Hepatocyte (in vitro differentiated cells): ENCODE data around the gene AP2A1. TPM values are rescaled to one million over a fixed set of nuclear protein-coding genes. Genes with fewer than 3 reads are reported as not detected.
A peak's percentile ranks its signal among the peaks of the same experiment; 100 is the strongest.

Source experiments
- DNase-seq: peaks from one replicate; pipeline ENCODE4 v3.0.0-alpha.2; 2016; ENCODE audit warnings: low spot score
- H2AFZ ChIP-seq: fragments of 200-600 bp; sonication (generic); 2 replicates; pipeline ENCODE4 v1.6.0; 2016; ENCODE audit warnings: antibody characterized with exemption, mild to moderate bottlenecking
- H3K27ac ChIP-seq: fragments of 200-600 bp; sonication (generic); 2 replicates; pipeline ENCODE4 v1.5.1; 2016; ENCODE audit warnings: mild to moderate bottlenecking
- H3K27me3 ChIP-seq: fragments of 200-600 bp; sonication (generic); 2 replicates; pipeline ENCODE4 v1.6.1; 2016
- H3K36me3 ChIP-seq: fragments of 200-600 bp; sonication (generic); replicated peaks from 2 replicates; pipeline ENCODE4 v1.5.1; 2016; ENCODE audit warnings: low read depth; ENCODE audit not compliant: insufficient read depth
- H3K4me1 ChIP-seq: fragments of 200-600 bp; sonication (generic); 2 replicates; pipeline ENCODE4 v1.5.1; 2016; ENCODE audit warnings: mild to moderate bottlenecking, moderate library complexity; ENCODE audit not compliant: insufficient read depth
- H3K4me2 ChIP-seq: fragments of 200-600 bp; sonication (generic); 2 replicates; pipeline ENCODE4 v1.6.0; 2016
- H3K4me3 ChIP-seq: fragments of 200-600 bp; sonication (generic); 2 replicates; pipeline ENCODE4 v1.5.1; 2016; ENCODE audit warnings: mild to moderate bottlenecking
- H3K79me2 ChIP-seq: fragments of 200-600 bp; sonication (generic); 2 replicates; pipeline ENCODE4 v1.6.0; 2017; ENCODE audit warnings: mild to moderate bottlenecking
- H3K9me2 ChIP-seq: fragments of 200-600 bp; sonication (generic); replicated peaks from 2 replicates; pipeline ENCODE4 v1.6.0; 2017; ENCODE audit warnings: mild to moderate bottlenecking; ENCODE audit not compliant: insufficient read depth
- H3K9me3 ChIP-seq: fragments of 200-600 bp; sonication (generic); 2 replicates; pipeline ENCODE4 v1.5.1; 2016; ENCODE audit warnings: low read depth, mild to moderate bottlenecking
- H4K20me1 ChIP-seq: fragments of 200-600 bp; sonication (generic); 2 replicates; pipeline ENCODE4 v1.6.0; 2016; ENCODE audit warnings: mild to moderate bottlenecking; ENCODE audit not compliant: insufficient read depth, poor library complexity, severe bottlenecking
- CTCF ChIP-seq: fragments of 200-600 bp; sonication (generic); IDR thresholded peaks from 2 replicates; pipeline ENCODE4 v1.5.1; 2016; ENCODE audit warnings: antibody characterized with exemption, mild to moderate bottlenecking; ENCODE audit not compliant: poor library complexity
- EZH2 ChIP-seq: fragments of 200-600 bp; sonication (generic); IDR thresholded peaks from 2 replicates; pipeline ENCODE4 v1.6.1; 2016; ENCODE audit warnings: antibody characterized with exemption, mild to moderate bottlenecking, borderline replicate concordance
- EZH2phosphoT487 ChIP-seq: fragments of 200-600 bp; sonication (generic); IDR thresholded peaks from one replicate; pipeline ENCODE4 v1.6.1; 2018; ENCODE audit warnings: antibody characterized with exemption, mild to moderate bottlenecking, low read depth, moderate library complexity; ENCODE audit not compliant: unreplicated experiment, severe bottlenecking
- WGBS: methylation state at CpG from one replicate; pipeline ENCODE4 v1.1.6; 2016; ENCODE audit warnings: low lambda C conversion rate; ENCODE audit errors: missing lambda C conversion rate; 5-methylcytosine and 5-hydroxymethylcytosine counted together
- polyA plus RNA-seq: library from polyadenylated mRNA; unstranded; fragments of >200 nt; fragmentation: Nextera tagmentation; extraction: Ambion mirVana; gene quantifications from 2 replicates; pipeline ENCODE4 v1.2.1, GENCODE V29; 2016
- total RNA-seq: library from RNA; depleted of rRNA; stranded (reverse); fragments of >200 nt; gene quantifications from 2 replicates; pipeline ENCODE4 v1.2.3, GENCODE V29; 2014

Gene AP2A1
- total and polyA plus RNA-seq, 2 experiments from 2014 or later: 62.1 to 64.8 TPM

DNA sequence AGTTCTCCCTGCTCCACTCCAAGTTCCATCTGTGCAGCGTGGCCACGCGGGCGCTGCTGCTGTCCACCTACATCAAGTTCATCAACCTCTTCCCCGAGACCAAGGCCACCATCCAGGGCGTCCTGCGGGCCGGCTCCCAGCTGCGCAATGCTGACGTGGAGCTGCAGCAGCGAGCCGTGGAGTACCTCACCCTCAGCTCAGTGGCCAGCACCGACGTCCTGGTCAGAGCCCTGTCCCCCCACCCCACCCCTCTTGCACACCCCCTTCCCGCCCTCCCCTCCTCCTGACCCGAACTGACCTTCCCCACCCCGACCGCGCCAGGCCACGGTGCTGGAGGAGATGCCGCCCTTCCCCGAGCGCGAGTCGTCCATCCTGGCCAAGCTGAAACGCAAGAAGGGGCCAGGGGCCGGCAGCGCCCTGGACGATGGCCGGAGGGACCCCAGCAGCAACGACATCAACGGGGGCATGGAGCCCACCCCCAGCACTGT, 34.6 kb downstream of the AP2A1 start:
- Histone ChIP-seq H3K9me3 (no peaks in the 10 kb centered on the region), H3K4me3 (no peak overlapping the region), H3K4me2 (peak overlapping the region; percentile 44), H3K27me3 (no peaks in the 10 kb centered on the region), H3K4me1 (no peaks in the 10 kb centered on the region), H3K79me2 (no peaks in the 10 kb centered on the region), H2AFZ (no peak overlapping the region), H3K27ac (no peak overlapping the region), H4K20me1 (no peaks in the 10 kb centered on the region), H3K36me3 (no peaks in the 10 kb centered on the region), H3K9me2 (no peaks in the 10 kb centered on the region)
- TF ChIP-seq CTCF: no peak
- no peak for TF ChIP-seq EZH2
- no peak for TF ChIP-seq EZH2phosphoT487
- no peak for DNase-seq
- WGBS: 90% methylated on average over 22 of the region's 32 CpGs

DNA sequence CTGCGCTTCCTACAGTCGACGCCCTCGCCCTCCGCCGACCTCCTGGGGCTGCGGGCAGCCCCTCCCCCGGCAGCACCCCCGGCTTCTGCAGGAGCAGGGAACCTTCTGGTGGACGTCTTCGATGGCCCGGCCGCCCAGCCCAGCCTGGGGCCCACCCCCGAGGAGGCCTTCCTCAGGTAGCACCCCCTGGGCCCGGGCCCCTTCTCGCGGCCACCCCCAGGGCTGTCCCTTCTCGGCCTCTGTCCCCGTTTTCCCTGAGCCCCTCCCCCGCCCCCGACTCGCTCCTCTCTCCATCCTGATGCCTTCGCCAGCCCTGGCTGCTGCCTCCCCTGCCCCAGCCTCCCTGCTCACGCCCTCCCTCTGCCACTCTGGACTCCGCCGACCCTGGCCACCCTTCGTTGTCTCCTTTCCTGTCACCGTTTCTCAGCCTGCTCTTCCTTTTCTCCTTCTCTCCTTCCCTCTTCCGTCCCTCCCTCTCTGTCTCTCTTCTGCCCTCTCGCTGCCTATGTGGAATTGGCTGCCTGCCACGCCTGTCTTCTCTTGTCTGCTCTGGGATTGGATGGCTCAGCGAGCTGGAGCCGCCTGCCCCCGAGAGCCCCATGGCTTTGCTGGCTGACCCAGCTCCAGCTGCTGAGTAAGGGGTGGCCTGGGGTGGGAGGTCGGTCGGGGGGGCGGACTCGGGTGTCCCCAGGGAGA, 35.3 kb downstream of the AP2A1 start:
- Histone ChIP-seq H3K36me3 (no peaks in the 10 kb centered on the region), H4K20me1 (no peaks in the 10 kb centered on the region), H3K9me2 (no peaks in the 10 kb centered on the region), H2AFZ (no peak overlapping the region), H3K27ac (no peak overlapping the region), H3K4me3 (no peak overlapping the region), H3K4me2 (peak overlapping the region; percentile 44), H3K27me3 (no peaks in the 10 kb centered on the region), H3K4me1 (no peaks in the 10 kb centered on the region), H3K79me2 (no peaks in the 10 kb centered on the region), H3K9me3 (no peaks in the 10 kb centered on the region)
- WGBS: 68% methylated on average over 17 of the region's 38 CpGs
- peak; percentile 87 for DNase-seq
- TF ChIP-seq EZH2phosphoT487: no peak
- TF ChIP-seq EZH2: no peak
- TF ChIP-seq CTCF: peak; percentile 26

DNA sequence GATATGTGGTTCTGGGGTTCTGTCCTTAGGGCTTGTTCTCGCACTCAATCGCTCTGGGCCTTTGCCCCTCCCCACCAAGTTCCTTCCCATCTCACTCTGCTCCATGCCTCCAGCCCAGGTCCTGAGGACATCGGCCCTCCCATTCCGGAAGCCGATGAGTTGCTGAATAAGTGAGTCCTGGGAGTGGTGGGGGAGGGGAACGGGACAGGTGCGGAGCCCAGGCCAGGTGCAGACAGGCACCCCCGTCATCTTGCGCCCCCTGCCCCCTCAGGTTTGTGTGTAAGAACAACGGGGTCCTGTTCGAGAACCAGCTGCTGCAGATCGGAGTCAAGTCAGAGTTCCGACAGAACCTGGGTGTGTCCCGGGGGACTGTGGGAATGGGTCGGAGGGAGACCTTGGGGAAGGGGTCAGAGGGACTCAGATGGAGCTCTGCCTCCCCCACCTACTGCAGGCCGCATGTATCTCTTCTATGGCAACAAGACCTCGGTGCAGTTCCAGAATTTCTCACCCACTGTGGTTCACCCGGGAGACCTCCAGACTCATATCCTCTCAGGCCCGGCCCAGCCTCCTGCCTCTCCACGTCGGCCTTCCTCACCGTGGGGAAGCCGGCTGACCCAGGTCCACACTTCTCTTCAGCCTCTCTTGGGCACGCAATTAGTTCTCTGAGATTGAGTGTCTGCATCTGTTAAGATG, 36.2 kb downstream of the AP2A1 start:
- H3K36me3 ChIP-seq: no peaks in the 10 kb centered on the region
- no peak for TF ChIP-seq CTCF
- no peak for TF ChIP-seq EZH2phosphoT487
- no peak for TF ChIP-seq EZH2
- H3K9me3 ChIP-seq: no peaks in the 10 kb centered on the region
- H3K4me3 ChIP-seq: no peak overlapping the region
- no peak for DNase-seq
- H3K4me2 ChIP-seq: no peak overlapping the region
- H3K4me1 ChIP-seq: no peaks in the 10 kb centered on the region
- no peaks in the 10 kb centered on the region for H3K79me2 ChIP-seq
- WGBS: 96% methylated on average over 23 of the region's 24 CpGs
- no peaks in the 10 kb centered on the region for H4K20me1 ChIP-seq
- no peaks in the 10 kb centered on the region for H3K27me3 ChIP-seq
- H3K27ac ChIP-seq: no peak overlapping the region
- H2AFZ ChIP-seq: no peak overlapping the region
- H3K9me2 ChIP-seq: no peaks in the 10 kb centered on the region
